Measurements from ENCODE around the gene PTPRM.

DNA sequence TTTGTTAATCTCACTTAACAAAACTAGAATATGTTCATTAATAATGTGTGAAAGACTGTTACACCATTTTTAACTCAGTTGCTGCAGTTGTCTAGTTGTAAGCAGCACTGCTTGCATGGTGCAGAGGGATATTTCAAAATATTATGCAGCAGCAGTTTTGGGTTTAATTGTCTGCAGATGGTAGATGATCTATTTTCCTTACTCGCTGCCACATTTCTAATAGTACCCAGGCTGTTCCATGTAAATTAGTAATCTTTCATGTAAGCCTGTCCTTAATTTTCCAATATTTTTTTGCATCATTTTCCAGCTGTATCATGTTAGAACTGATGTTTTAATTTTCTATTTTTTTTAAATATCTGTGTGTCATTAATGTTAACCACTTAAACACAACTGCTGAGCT is 554.0 kb downstream of the PTPRM start:
- TF ChIP-seq CTCF (IDR thresholded peaks at IDR 0.05) = no peak
- TF ChIP-seq, protein P1, sequence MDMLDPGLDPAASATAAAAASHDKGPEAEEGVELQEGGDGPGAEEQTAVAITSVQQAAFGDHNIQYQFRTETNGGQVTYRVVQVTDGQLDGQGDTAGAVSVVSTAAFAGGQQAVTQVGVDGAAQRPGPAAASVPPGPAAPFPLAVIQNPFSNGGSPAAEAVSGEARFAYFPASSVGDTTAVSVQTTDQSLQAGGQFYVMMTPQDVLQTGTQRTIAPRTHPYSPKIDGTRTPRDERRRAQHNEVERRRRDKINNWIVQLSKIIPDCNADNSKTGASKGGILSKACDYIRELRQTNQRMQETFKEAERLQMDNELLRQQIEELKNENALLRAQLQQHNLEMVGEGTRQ (CRISPR knock-in tag; IDR thresholded peaks at IDR 0.05) = no peak
